ENCODE data around the gene MYO1H.
"Not testable (repeated sequence)": the region's sequence is repeated elsewhere in the genome, so short reads cannot be mapped to it uniquely, and the experiment has no call there.

GRCh38 chr12:109404841-109405240, 57.1 kb downstream of the MYO1H start:
- TF ChIP-seq CTCF, POLR2AphosphoS5, POLR2A, EP300 (IDR thresholded peaks at IDR 0.05): not testable (repeated sequence)
